ENCODE results near the gene PSMG2. TPM values are rescaled to one million over a fixed set of nuclear protein-coding genes. Genes with fewer than 3 reads are reported as not detected.

PSMG2 gene, protein sequence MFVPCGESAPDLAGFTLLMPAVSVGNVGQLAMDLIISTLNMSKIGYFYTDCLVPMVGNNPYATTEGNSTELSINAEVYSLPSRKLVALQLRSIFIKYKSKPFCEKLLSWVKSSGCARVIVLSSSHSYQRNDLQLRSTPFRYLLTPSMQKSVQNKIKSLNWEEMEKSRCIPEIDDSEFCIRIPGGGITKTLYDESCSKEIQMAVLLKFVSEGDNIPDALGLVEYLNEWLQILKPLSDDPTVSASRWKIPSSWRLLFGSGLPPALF
- 53.0 and 59.8 TPM in 2 replicates for total RNA-seq

DNA sequence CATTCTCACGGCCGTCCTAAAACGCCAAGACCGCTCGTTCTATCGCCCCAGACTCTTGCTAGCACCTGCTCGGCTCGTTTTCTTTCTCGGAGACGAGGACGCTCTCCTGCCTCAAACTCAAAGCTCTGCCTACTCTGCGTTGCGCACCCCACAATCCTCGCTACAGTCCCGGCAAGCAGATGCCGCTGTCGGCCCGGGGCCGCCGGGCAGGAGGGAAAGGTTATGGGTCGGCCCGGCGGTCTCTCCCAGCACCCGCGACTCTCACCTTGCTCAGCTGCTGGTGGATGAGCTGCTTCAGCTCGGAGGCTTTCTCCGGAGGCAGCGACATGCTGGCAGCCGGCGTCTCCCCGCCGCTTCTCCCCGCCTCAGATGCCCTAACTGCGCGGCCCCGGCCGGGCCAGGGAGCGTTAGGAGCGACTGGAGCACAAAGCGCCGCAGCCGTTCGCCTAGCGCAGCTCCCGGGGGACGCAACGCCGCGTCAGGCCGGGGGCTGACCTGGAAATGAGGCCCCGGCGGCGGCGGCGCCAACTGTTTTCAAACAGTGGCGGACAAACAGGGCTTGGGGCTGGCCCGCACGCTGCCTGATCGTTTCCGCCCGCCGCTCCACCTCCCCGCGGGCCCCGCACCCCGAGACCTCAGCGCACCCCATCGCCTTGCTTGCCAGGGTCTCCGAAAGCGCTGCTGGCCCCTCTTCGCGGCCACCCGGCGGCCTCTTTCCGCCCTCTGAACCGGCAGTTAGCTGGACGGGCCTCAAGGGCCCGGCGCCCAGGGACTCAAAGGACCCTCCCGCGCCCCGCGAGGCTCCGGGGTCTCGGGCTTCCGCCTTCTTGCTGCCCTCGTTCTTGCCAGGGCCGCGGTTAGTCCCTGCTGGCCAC is at the start of gene PSMG2, which contains the start of gene CEP76:
Gene PSMG2 (plus strand): TSS at position 822 of the 875 bp plus-strand sequence. CDS start 66 bp downstream, outside the sequence.
Gene CEP76 (minus strand): TSS at position 503 of the 875 bp plus-strand sequence. CDS start 175 bp downstream, at position 328.

DNA sequence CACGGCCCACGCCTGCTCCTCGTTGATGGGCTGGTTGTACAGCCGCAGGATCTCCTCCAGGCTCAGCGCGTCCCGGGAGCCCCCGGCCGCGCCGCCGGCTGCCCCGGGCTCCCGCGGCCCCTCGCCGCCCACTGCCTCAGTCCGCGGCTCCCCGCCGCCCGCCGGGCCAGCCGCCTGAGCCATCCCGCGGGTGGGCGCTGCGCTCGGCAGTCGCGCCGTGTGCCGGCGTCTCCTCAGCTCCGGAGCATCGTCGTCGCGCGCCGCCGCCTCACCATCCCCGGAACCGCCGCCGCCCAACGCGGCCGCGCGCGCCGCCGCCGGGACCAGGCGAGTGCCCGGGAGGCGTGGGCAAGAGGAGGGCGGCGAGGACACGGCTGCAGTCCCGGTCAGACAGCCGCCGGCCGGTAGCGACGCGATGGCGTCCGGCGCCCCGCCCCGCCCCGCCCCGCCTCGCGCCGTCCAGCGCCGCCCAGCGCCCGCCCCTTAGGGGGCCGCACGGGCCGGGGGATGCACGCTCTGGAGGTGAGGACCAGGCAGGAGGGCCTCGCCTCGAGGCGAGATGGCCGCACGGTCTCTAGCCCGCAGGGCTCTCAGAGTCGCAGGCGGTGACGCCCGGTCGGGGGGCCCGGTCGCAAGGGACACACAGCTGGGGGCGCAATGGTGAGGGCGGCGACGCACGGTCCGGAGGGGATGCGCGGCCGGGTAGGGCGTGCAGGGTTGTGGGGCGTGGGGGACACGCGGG is 45.0 kb upstream of the PSMG2 start, which contains the start of gene SPIRE1:
Gene SPIRE1 (minus strand): TSS at position 424 of the 742 bp plus-strand sequence. CDS start 241 bp downstream, at position 183.

Small RNA genes lying within 50 kb of the gene (small RNA-seq; reads per million reads assigned to genes)
- gene RF00019 (ENCODE audit: low replicate concordance): not detected

Other genes starting within 250 kb of the PSMG2 start
- gene SPIRE1, start 44.9 kb upstream of the PSMG2 start, total RNA-seq: 30.6 and 40.9 TPM in 2 replicates
- 5.9 and 11.2 TPM in 2 replicates for gene CEP76, start 319 bp upstream of the PSMG2 start, total RNA-seq
- gene PTPN2, start 181.2 kb downstream of the PSMG2 start, total RNA-seq: 19.9 and 37.9 TPM in 2 replicates
- gene SEH1L, start 245.0 kb downstream of the PSMG2 start, total RNA-seq: 65.9 and 70.2 TPM in 2 replicates